HG02943 (cell line): ENCODE data around the gene PRPF31.
A peak's percentile ranks its signal among the peaks of the same experiment; 100 is the strongest.
"Not testable (repeated sequence)": the region's sequence is repeated elsewhere in the genome, so short reads cannot be mapped to it uniquely, and the experiment has no call there.

Source experiments
- ATAC-seq: cut with Tn5 transposase; IDR thresholded peaks from one replicate; pipeline ENCODE4 v1.9.1; 2021; ENCODE audit warnings: mild to moderate bottlenecking, low read depth, moderate library complexity; ENCODE audit not compliant: unreplicated experiment

The PRPF31 gene, protein sequence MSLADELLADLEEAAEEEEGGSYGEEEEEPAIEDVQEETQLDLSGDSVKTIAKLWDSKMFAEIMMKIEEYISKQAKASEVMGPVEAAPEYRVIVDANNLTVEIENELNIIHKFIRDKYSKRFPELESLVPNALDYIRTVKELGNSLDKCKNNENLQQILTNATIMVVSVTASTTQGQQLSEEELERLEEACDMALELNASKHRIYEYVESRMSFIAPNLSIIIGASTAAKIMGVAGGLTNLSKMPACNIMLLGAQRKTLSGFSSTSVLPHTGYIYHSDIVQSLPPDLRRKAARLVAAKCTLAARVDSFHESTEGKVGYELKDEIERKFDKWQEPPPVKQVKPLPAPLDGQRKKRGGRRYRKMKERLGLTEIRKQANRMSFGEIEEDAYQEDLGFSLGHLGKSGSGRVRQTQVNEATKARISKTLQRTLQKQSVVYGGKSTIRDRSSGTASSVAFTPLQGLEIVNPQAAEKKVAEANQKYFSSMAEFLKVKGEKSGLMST

GRCh38 chr19:54115109-54116063, at the start of gene PRPF31, which contains the start of gene TFPT:
TSS of gene PRPF31 (plus strand) at chr19:54115754. CDS start at chr19:54118279, 2,525 bp downstream.
TSS of gene TFPT (minus strand) at chr19:54115657. CDS start at chr19:54115269, 388 bp downstream.
- peak; percentile 84 for ATAC-seq

DNA sequence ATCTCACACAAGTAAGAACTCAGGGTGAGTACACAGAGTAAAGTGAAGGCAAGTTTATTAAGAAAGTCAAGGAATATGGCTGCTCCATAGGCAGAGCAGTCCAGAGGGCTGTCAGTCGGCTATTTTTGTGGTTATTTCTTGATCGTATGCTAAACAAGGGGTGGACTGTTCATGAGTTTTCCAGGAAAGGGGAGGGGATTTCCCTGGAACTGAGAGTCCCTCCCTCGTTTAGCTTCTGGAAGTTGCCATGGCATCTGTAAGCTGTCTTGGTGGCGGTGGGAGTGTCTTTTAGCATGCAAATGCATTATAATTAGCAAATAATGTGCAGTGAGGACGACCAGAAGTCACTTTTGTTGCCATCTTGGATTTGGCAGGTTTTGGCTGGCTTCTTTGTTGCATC, 46.1 kb upstream of the PRPF31 start:
- ATAC-seq: no peak

- ATAC-seq: no peak
Observed at GRCh38 chr19:54073829-54074228, 41.7 kb upstream of the PRPF31 start.

DNA sequence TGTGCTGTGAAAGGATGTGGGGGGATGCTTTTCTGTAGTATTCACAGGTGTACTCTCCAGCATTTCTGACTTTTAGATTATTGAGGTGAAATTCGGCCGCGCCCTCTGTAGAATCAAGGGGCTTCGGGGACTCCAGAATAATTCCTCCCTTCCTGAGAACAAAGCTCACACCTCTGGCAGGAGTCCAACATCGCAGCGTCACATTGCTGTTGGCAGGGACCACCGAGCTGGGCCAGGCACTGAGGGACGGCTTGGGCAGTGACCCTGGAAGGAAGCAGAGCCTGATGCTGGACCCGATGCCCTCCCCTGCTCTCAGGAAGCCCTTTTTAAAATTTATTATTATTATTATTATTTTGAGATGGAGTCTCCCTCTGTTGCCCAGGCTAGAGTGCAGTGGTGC, 40.7 kb upstream of the PRPF31 start:
- ATAC-seq: no peak

DNA sequence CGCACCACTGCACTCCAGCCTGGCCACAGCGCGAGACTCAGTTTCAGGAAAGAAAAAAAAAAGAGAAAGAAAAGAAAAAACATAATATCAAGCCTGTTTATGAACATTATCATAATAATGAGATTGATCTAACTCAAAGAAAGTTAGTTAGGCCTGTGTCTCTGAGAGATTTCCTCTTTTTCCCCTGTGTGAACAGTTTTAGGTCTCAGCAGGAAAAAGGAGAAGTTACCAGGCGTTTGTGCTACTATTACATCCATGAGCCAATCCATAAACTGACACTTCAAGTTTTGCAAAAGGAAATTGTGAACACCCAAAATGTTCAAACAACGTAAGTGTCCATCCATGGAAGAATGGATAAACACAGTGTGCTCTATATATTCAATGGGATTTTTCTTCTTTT, 38.2 kb upstream of the PRPF31 start:
- ATAC-seq: no peak

DNA sequence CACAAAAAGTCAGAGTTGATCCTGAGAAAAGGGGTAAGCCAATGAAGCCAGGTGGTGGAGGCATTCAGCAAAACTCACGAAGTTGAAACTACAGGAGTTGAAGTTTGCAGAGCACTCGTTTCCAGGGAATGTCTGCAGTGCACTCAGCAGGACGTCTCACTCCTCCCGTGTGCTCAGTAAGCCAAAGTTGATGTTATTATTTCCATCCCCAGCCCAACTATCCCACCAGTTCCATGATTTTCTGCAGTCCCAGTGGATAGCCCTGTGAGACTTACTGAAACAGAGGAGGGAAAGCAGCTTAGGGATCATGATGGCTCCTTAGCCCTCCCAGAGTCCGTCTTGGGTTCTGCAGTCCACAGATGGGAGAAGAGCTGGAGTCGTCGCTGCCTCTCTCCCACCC, 34.5 kb upstream of the PRPF31 start, which contains the start of gene TARM1:
TARM1 (minus strand) TSS at position 334 of the 400 bp plus-strand sequence; CDS start at position 309, 25 bp downstream.
- no peak for ATAC-seq

GRCh38 chr19:54084410-54084809, 31.1 kb upstream of the PRPF31 start:
- no peak for ATAC-seq

DNA sequence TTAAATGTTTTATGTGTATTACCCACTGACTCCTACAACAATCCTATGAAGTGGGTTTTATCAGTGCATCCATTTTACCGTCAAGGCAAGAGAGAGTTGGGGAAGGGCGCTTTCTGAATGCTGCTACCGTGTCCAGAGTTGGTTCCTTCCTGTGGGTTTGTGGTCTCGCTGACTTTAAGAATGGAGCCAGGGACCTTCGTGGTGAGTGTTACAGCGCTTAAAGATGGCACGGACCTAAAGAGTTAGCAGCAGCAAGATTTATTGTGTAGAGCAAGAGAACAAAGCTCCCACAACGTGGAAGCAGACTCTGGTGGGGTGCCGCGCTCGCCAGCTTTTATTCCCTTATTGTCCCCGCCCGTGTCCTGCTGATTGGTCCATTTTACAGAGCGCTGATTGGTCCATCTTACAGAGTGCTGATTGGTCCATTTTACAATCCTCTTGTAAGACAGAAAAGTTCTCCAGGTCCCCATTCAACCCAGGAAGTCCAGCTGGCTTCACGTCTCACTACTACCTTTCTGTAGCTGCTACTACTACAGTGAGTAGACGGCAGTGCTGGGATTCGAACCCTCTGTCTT, 21.0 kb upstream of the PRPF31 start:
- ATAC-seq: no peak

DNA sequence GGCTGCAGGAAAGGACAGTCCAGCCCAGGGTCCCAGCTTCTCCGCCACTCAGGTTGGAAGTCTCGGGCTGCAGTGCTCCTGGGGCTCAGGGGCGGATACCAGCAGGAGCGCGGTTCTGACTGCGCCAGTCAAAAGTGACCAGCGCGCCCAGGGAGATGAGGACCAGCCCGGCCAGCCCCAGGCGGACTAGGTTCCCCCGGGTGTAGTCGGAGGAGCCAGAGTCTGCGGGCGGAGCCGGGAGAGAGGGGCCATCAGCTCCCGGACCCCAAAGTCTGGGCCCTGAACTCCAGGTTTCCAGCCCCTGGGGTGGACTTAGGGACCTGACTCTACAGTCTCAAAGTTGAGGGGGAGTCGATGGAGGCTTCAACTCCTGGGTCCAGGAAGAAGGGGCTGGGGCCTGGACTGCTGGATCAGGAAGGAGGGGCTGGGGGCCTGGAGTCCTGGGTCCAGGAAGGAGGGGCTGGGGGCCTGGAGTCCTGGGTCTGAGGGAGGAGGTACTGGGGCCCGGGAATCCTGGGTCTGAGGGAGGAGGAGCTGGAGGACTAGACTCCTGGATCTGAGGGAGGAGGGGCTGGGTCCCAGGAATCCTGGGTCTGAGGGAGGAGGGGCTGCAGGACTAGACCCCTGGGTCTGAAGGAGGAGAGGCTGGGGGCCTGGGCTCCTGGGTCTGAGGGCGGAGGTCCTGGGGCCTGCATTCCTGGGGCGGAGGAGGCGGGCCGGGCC, 20.3 kb upstream of the PRPF31 start:
- no peak for ATAC-seq

DNA sequence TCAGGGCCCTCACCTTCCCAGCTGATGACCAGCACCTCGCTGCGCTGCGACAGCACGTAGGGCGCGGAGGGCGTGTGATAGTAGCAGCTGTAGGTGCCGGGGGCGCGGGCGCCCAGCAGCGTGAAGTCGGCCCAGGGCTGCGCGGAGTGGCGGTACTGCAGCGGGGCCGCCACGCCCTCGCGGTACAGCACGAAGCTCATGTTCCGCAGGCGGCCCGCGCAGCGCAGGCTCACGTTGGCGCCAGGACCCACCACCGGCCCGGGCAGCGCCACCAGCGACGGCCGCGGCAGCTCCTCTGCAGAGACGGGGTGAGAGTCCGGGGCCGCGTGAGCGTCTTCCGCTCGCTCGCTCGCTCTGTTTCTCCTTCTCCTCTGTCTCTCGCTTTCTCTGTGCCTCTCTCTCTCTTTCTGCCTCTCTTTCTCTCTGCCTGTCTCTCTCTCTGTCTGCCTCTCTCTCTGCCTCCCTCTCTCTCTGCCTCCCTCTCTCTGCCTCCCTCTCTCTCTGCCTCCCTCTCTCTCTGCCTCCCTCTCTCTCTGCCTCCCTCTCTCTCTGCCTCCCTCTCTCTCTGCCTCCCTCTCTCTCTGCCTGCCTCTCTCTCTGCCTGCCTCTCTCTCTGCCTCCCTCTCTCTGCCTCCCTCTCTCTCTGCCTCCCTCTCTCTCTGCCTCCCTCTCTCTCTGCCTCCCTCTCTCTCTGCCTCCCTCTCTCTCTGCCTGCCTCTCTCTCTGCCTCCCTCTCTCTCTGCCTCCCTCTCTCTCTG, 19.5 kb upstream of the PRPF31 start:
- not testable (repeated sequence) for ATAC-seq

GRCh38 chr19:54096617-54097106, 18.9 kb upstream of the PRPF31 start:
- no peak for ATAC-seq

DNA sequence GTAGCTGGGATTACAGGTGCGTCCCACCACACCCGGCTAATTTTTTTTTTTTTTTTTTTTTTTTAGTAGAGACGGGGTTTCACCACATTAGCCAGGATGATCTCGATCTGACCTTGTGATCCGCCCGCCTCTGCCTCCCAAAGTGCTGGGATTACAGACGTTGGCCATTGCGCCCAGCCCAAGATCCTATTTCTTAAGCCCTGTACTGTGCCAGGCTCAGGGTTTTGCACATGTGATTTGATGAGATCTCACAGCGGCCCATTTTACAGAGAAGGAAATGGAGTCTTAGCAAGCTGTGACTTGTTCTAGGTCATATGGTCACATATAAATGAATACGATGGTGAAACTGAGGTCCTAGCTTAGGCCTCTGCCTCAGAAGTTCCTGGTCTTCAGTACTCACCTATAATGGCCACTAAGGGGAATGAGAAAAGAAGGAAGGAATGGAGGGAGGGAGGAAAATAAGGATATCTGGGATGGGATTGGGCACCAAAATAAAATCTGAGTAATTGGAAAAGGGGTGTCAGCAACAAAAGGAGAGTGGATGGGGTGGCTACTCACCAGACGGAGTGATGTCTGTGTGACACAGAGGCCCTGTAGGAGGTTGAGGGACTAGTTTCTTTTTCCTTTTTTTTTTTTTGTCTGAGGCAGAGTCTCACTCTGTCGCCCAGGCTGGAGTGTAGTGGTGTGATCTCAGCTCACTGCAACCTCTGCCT, 16.2 kb upstream of the PRPF31 start:
- ATAC-seq: no peak

GRCh38 chr19:54099903-54100255, 15.7 kb upstream of the PRPF31 start:
- not testable (repeated sequence) for ATAC-seq

- ATAC-seq: no peak
Observed at GRCh38 chr19:54100561-54100960, 15.0 kb upstream of the PRPF31 start, which contains the start of gene OSCAR. TSS of gene OSCAR (minus strand) at chr19:54100803. CDS start at chr19:54100792, 11 bp downstream.

- peak; percentile 91 for ATAC-seq
Observed at GRCh38 chr19:54102421-54103169, 13.0 kb upstream of the PRPF31 start, which contains the start of gene NDUFA3. TSS of gene NDUFA3 (plus strand) at chr19:54102855. CDS start at chr19:54102879, 24 bp downstream.

DNA sequence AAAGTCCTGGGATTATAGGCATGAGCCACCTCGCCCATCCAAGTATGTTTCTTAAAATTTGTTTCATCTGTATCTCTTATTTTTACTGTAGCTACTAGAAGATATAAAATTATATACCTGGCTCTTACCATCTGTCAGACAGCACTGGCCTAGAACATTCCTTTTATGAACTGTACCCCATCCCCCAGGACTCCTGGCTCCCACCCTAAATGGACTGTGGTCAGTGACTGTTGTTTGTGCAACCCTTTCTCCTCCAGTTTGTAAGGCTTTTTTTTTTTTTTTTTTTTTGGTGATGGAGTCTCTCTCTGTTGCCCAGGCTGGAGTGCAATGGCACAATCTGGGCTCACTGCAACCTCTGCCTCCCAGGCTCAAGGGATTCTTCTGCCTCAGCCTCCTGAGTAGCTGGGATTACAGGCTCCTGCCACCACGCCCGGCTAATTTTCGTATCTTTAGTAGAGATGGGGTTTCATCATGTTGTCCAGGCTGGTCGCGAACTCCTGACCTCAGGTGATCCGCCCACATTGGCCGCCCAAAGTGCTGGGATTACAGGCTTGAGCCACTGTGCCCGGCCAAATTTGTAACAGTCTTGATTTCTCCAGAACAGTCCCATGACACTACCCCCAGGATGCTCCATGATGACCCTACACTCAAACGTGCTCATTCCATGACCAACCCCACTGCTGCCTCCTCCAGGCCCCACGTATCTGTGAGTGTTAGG, 10.4 kb upstream of the PRPF31 start:
- ATAC-seq: no peak

DNA sequence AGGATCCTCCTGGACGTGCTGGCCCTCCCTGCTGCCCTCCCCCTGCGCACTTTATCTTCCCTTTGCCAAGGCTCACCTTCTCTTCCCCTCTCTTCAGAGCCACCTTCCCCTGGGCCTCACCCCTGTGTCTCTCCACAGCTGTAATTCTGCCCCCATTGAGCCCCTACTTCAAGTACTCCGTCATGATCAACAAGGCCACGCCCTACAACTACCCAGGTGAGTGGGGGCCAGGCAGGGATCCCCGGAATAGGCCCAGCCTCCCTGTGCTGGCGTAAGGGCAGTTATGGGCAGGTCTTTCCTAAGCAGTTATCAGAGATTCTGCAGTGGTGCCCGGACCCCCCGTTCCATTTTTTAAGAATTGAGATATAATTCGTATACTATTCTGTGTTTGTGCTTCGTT, 9.8 kb upstream of the PRPF31 start:
- ATAC-seq: no peak
